Measurements from ENCODE around the gene IL1A.

The IL1A gene

DNA sequence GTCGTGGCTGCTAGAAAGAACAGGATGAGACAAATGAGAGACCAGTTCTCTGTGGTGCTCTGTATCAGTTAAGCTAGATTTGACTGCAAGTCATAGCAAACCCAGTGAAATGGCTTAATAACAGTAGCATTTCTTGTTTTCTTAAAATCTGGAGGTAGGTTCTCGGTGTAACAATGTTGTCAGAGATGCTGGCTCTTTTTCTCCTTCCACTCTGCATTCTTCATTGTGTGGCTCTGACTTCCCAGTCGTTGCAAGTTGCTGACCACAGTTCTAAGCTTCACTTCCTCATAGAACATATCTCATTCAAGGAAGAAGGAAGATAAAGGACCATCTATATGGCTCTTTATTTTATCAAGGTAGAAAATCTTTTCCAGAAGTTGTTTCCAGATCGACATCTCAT is 12.0 kb downstream of the IL1A start:
- no peak overlapping the region for H3K4me3 ChIP-seq (ENCODE audit: low read depth in 1 of 2, low read length in 2 of 2)
- H3K4me1 ChIP-seq (ENCODE audit: insufficient read depth, low read length), result no peaks in the 10 kb centered on the region
- H3K9ac ChIP-seq (ENCODE audit: low read length), result no peak overlapping the region
- no peaks in the 10 kb centered on the region for H3K36me3 ChIP-seq (ENCODE audit: insufficient read depth, low read length)
- no peaks in the 10 kb centered on the region for H3K9me3 ChIP-seq (ENCODE audit: low read length)
- H3K27ac ChIP-seq (ENCODE audit: low read depth, low read length), result no peak overlapping the region
- no peaks in the 10 kb centered on the region for H3K27me3 ChIP-seq (ENCODE audit: control insufficient read depth in 1 of 2, insufficient read depth in 2 of 2, low read length in 2 of 2)

GRCh38 chr2:112768432-112768831 is 15.9 kb downstream of the IL1A start:
- no peaks in the 10 kb centered on the region for H3K27me3 ChIP-seq (ENCODE audit: control insufficient read depth in 1 of 2, insufficient read depth in 2 of 2, low read length in 2 of 2)
- H3K4me3 ChIP-seq (ENCODE audit: low read depth in 1 of 2, low read length in 2 of 2), result peak overlapping the region in 1 of 2 donors; percentile 6
- H3K36me3 ChIP-seq (ENCODE audit: insufficient read depth, low read length), result no peaks in the 10 kb centered on the region
- H3K4me1 ChIP-seq (ENCODE audit: insufficient read depth, low read length), result peaks cover 7% of the 10 kb centered on the region
- no peak overlapping the region for H3K27ac ChIP-seq (ENCODE audit: low read depth, low read length)
- no peak overlapping the region for H3K9ac ChIP-seq (ENCODE audit: low read length)
- H3K9me3 ChIP-seq (ENCODE audit: low read length), result no peaks in the 10 kb centered on the region

DNA sequence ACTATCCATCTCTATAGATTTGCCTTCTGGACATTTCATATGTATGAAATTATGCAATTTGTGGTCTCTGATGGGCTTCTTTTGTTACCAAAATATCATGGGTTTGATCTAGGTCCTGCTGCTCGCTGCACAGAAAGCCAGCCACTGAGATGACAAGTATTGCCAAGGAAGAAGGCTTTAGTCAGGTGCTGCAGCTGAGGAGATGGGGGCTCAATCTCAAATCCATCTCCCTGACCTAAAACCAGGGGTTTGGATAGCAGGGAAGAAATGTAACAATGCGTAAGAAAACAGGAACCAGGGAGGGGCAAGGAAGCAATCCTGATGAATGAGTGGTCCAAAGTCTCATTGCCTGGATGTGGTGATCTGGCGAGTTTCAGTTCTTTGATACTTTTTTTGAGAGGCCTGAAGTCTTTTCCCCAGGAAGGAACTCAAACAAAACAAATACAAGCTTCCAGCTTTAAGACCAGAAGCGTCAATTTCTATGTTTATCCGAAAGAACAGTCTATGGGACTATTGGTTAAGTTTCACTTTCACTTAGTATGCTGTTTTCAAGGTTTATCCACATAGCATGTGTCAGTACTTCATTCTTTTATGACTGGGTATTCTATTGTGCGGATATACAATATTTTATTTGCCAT is 16.5 kb downstream of the IL1A start:
- Histone ChIP-seq H3K27ac (ENCODE audit: low read depth, low read length) (peak overlapping the region; percentile 24), H3K27me3 (ENCODE audit: control insufficient read depth in 1 of 2, insufficient read depth in 2 of 2, low read length in 2 of 2) (no peaks in the 10 kb centered on the region), H3K9ac (ENCODE audit: low read length) (no peak overlapping the region), H3K4me3 (ENCODE audit: low read depth in 1 of 2, low read length in 2 of 2) (peak overlapping the region in 1 of 2 donors; percentile 6), H3K9me3 (ENCODE audit: low read length) (no peaks in the 10 kb centered on the region), H3K36me3 (ENCODE audit: insufficient read depth, low read length) (no peaks in the 10 kb centered on the region), H3K4me1 (ENCODE audit: insufficient read depth, low read length) (peaks cover 7% of the 10 kb centered on the region)

DNA sequence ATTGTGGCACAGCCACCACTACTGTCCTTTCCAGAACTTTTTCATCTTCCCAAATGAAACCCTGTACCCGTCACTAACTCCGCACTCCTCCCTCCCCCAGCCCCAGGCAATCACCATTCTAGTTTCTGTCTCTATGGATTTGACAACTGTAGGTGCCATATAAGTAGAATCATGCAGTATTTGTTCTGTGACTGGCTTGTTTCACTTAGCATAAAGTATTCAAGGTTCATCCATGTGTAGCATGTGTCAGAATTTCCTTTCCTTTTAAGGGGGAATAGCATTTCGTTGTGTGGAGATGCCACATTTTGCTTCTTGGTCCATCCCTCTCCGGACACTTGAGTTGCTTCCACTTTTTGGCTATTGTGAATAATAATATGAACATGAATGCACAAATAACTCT is 19.0 kb downstream of the IL1A start:
- Histone ChIP-seq H3K36me3 (ENCODE audit: insufficient read depth, low read length) (no peaks in the 10 kb centered on the region), H3K27me3 (ENCODE audit: control insufficient read depth in 1 of 2, insufficient read depth in 2 of 2, low read length in 2 of 2) (no peaks in the 10 kb centered on the region), H3K4me3 (ENCODE audit: low read depth in 1 of 2, low read length in 2 of 2) (peak overlapping the region in 1 of 2 donors; percentile 74), H3K4me1 (ENCODE audit: insufficient read depth, low read length) (peaks cover 7% of the 10 kb centered on the region), H3K9me3 (ENCODE audit: low read length) (no peaks in the 10 kb centered on the region), H3K9ac (ENCODE audit: low read length) (no peak overlapping the region), H3K27ac (ENCODE audit: low read depth, low read length) (no peak overlapping the region)

GRCh38 chr2:112764071-112765044 is 19.9 kb downstream of the IL1A start, which contains the start of gene CKAP2L:
TSS of gene CKAP2L (minus strand) at chr2:112764609. CDS start at chr2:112764598, 11 bp downstream.
- no peak within 1 kb of the TSS for H3K27ac ChIP-seq (ENCODE audit: low read depth, low read length)
- peaks cover 7% of the 10 kb centered on the region for H3K4me1 ChIP-seq (ENCODE audit: insufficient read depth, low read length)
- no peaks in the 10 kb centered on the region for H3K27me3 ChIP-seq (ENCODE audit: control insufficient read depth in 1 of 2, insufficient read depth in 2 of 2, low read length in 2 of 2)
- peak within 1 kb of the TSS; percentile 66 to 74 for H3K4me3 ChIP-seq (ENCODE audit: low read depth in 1 of 2, low read length in 2 of 2)
- no peak within 1 kb of the TSS for H3K9ac ChIP-seq (ENCODE audit: low read length)
- H3K36me3 ChIP-seq (ENCODE audit: insufficient read depth, low read length), result no peaks in the 10 kb centered on the region
- H3K9me3 ChIP-seq (ENCODE audit: low read length), result no peaks in the 10 kb centered on the region

GRCh38 chr2:112762276-112762675 is 22.0 kb downstream of the IL1A start:
- Histone ChIP-seq H3K4me1 (ENCODE audit: insufficient read depth, low read length) (peaks cover 14% of the 10 kb centered on the region), H3K27ac (ENCODE audit: low read depth, low read length) (no peak overlapping the region), H3K9me3 (ENCODE audit: low read length) (no peaks in the 10 kb centered on the region), H3K27me3 (ENCODE audit: control insufficient read depth in 1 of 2, insufficient read depth in 2 of 2, low read length in 2 of 2) (no peaks in the 10 kb centered on the region), H3K4me3 (ENCODE audit: low read depth in 1 of 2, low read length in 2 of 2) (no peak overlapping the region), H3K9ac (ENCODE audit: low read length) (no peak overlapping the region), H3K36me3 (ENCODE audit: insufficient read depth, low read length) (no peaks in the 10 kb centered on the region)

DNA sequence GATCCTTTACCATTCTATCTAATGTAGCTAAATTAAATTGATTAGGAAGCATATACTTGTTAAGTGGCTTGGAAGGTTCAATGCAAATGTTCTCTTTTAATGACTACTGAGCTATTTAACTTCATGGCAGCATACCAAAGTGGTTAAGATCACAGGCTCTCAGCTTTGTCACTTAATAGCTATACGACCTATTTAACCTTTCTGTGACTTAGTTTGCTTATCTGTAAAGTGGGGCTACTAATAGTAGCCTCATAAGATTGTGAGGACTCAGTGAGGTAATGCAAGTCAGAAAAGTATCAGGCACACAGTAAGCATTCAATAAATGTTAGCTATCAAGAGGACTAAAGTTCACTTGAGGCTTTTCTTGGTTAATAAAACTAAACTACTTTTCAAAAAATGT is 24.1 kb downstream of the IL1A start:
- Histone ChIP-seq H3K36me3 (ENCODE audit: insufficient read depth, low read length) (no peaks in the 10 kb centered on the region), H3K27ac (ENCODE audit: low read depth, low read length) (no peak overlapping the region), H3K4me3 (ENCODE audit: low read depth in 1 of 2, low read length in 2 of 2) (no peak overlapping the region), H3K9me3 (ENCODE audit: low read length) (no peaks in the 10 kb centered on the region), H3K27me3 (ENCODE audit: control insufficient read depth in 1 of 2, insufficient read depth in 2 of 2, low read length in 2 of 2) (no peaks in the 10 kb centered on the region), H3K4me1 (ENCODE audit: insufficient read depth, low read length) (peaks cover 18% of the 10 kb centered on the region), H3K9ac (ENCODE audit: low read length) (no peak overlapping the region)

GRCh38 chr2:112758711-112759110 is 25.6 kb downstream of the IL1A start:
- no peaks in the 10 kb centered on the region for H3K9me3 ChIP-seq (ENCODE audit: low read length)
- H3K9ac ChIP-seq (ENCODE audit: low read length), result no peak overlapping the region

DNA sequence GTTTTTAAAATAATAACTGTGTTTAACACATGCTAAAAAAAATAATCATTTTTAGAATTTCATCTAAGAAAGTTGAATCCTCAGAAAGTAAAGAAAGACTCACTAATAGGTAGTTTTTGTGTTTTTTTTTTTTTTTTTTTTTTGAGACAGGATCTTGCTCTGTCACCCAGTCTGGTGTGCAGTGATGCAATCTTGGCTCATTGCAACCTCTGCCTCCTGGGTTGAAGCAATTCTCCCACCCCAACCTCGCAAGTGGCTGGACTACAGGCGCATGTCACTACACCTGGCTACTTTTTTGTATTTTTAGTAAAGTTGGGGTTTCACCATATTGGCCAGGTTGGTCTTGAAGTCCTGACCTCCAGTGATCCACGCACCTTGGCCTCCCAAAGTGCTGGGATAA is 27.0 kb downstream of the IL1A start:
- Histone ChIP-seq H3K9ac (ENCODE audit: low read length) (no peak overlapping the region), H3K4me3 (ENCODE audit: low read depth in 1 of 2, low read length in 2 of 2) (no peak overlapping the region), H3K9me3 (ENCODE audit: low read length) (no peaks in the 10 kb centered on the region), H3K4me1 (ENCODE audit: insufficient read depth, low read length) (peaks cover 21% of the 10 kb centered on the region), H3K27me3 (ENCODE audit: control insufficient read depth in 1 of 2, insufficient read depth in 2 of 2, low read length in 2 of 2) (no peaks in the 10 kb centered on the region), H3K36me3 (ENCODE audit: insufficient read depth, low read length) (no peaks in the 10 kb centered on the region), H3K27ac (ENCODE audit: low read depth, low read length) (no peak overlapping the region)

More at GRCh38 chr2:112758711-112759110, 25.6 kb downstream of the IL1A start:
- Histone ChIP-seq H3K4me3 (ENCODE audit: low read depth in 1 of 2, low read length in 2 of 2) (no peak overlapping the region), H3K27me3 (ENCODE audit: control insufficient read depth in 1 of 2, insufficient read depth in 2 of 2, low read length in 2 of 2) (no peaks in the 10 kb centered on the region), H3K36me3 (ENCODE audit: insufficient read depth, low read length) (no peaks in the 10 kb centered on the region), H3K4me1 (ENCODE audit: insufficient read depth, low read length) (peaks cover 15% of the 10 kb centered on the region), H3K27ac (ENCODE audit: low read depth, low read length) (no peak overlapping the region)

DNA sequence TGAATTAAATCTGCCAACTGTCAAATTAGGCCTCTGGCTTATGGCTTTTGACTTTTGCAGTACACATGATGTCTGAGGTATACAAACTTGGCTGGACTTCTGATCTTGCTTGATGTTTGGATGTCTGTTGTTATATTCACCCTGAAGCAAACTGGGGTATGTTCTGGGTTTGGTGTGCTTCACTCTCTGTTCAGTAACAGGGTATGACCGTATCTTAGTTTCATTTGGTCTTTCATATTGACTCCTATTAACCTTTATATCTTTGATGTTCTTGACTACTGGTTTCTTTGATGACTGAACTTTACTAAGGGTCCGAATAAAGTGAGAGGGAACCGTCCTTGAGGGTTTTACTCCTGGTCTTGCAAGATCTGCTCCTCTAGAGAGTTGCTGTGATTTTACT is 28.1 kb downstream of the IL1A start:
- no peak overlapping the region for H3K4me3 ChIP-seq (ENCODE audit: low read depth in 1 of 2, low read length in 2 of 2)
- H3K36me3 ChIP-seq (ENCODE audit: insufficient read depth, low read length), result no peaks in the 10 kb centered on the region
- no peaks in the 10 kb centered on the region for H3K27me3 ChIP-seq (ENCODE audit: control insufficient read depth in 1 of 2, insufficient read depth in 2 of 2, low read length in 2 of 2)
- peaks cover 21% of the 10 kb centered on the region for H3K4me1 ChIP-seq (ENCODE audit: insufficient read depth, low read length)
- no peak overlapping the region for H3K9ac ChIP-seq (ENCODE audit: low read length)
- no peak overlapping the region for H3K27ac ChIP-seq (ENCODE audit: low read depth, low read length)
- H3K9me3 ChIP-seq (ENCODE audit: low read length), result no peaks in the 10 kb centered on the region

- Histone ChIP-seq H3K9ac (ENCODE audit: low read length) (no peak overlapping the region), H3K27ac (ENCODE audit: low read depth, low read length) (no peak overlapping the region), H3K4me1 (ENCODE audit: insufficient read depth, low read length) (peaks cover 22% of the 10 kb centered on the region), H3K9me3 (ENCODE audit: low read length) (no peaks in the 10 kb centered on the region), H3K4me3 (ENCODE audit: low read depth in 1 of 2, low read length in 2 of 2) (no peak overlapping the region), H3K27me3 (ENCODE audit: control insufficient read depth in 1 of 2, insufficient read depth in 2 of 2, low read length in 2 of 2) (no peaks in the 10 kb centered on the region), H3K36me3 (ENCODE audit: insufficient read depth, low read length) (no peaks in the 10 kb centered on the region)
These were observed 28.8 kb downstream of the IL1A start for GRCh38 chr2:112755444-112755843.
